WI38 (cell line): ENCODE data around the gene ATF6.

Experiments used
- H3K4me3 ChIP-seq: 2 replicates; pipeline ENCODE4 v1.5.1; 2011; ENCODE audit warnings: low read depth, mild to moderate bottlenecking, control low read depth, low read length
- CTCF ChIP-seq: IDR thresholded peaks from 2 replicates; pipeline ENCODE4 v1.5.1; 2012; ENCODE audit warnings: low read depth, mild to moderate bottlenecking, control low read depth, low read length

The ATF6 gene

GRCh38 chr1:161766102-161766981 lies at the start of gene ATF6:
Gene ATF6, plus strand, starts transcription at chr1:161766320. Its CDS starts 41 bp downstream, at chr1:161766361.
- peak within 1 kb of the TSS; percentile 87 for H3K4me3 ChIP-seq
- no peak for TF ChIP-seq CTCF

- no peak overlapping the region for H3K4me3 ChIP-seq
- TF ChIP-seq CTCF = no peak
Observed at GRCh38 chr1:161718559-161719324, 47.4 kb upstream of the ATF6 start.

GRCh38 chr1:161719325-161719611 lies 46.9 kb upstream of the ATF6 start:
- H3K4me3 ChIP-seq = no peak overlapping the region
- no peak for TF ChIP-seq CTCF

GRCh38 chr1:161720422-161720821 lies 45.7 kb upstream of the ATF6 start:
- no peak for TF ChIP-seq CTCF
- no peak overlapping the region for H3K4me3 ChIP-seq

GRCh38 chr1:161720956-161721737 lies 45.0 kb upstream of the ATF6 start, which contains the start of gene FCRLB:
Gene FCRLB, plus strand, starts transcription at chr1:161721544. Its CDS starts 1,129 bp downstream, at chr1:161722673.
- no peak within 1 kb of the TSS for H3K4me3 ChIP-seq
- TF ChIP-seq CTCF = no peak

- H3K4me3 ChIP-seq = no peak overlapping the region
- no peak for TF ChIP-seq CTCF
Observed at GRCh38 chr1:161721738-161722343, 44.3 kb upstream of the ATF6 start.
